Measurements from ENCODE around the gene AFDN.

AFDN gene

DNA sequence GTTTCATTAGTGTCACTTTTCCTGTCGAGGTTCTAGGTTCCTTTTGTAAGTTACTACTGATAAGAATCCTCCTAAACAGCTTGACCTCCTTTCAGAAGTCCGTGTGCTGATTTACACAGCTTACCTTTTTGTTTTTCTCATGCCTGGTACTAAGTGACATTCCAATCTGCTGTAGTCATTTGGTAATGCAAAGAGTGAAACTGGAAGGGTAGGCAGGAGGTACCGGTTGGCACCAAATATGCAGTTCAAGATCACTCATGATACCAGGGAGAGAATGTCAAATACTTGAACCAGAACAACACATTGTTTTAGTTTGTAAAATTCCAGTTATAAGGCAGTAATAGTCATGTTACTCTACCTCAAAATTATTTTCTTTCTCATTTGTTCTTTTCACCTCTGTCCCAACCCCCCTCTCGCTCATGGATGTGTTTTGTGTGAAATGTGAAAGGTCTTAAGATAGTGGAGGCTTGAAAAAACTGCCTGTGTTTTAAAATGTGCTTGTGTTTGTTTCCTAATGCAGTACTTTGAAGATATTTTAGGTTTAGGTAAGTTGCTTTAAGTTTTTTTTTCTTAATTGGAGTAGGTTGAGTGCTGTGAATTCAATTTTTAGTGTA, 23.2 kb downstream of the AFDN start:
- no peak overlapping the region for H3K4me3 ChIP-seq (replicated peaks; ENCODE audit: low read depth, low read length)
- DNase-seq (ENCODE audit: low read depth) = peak; percentile 53
- TF ChIP-seq, protein P1, sequence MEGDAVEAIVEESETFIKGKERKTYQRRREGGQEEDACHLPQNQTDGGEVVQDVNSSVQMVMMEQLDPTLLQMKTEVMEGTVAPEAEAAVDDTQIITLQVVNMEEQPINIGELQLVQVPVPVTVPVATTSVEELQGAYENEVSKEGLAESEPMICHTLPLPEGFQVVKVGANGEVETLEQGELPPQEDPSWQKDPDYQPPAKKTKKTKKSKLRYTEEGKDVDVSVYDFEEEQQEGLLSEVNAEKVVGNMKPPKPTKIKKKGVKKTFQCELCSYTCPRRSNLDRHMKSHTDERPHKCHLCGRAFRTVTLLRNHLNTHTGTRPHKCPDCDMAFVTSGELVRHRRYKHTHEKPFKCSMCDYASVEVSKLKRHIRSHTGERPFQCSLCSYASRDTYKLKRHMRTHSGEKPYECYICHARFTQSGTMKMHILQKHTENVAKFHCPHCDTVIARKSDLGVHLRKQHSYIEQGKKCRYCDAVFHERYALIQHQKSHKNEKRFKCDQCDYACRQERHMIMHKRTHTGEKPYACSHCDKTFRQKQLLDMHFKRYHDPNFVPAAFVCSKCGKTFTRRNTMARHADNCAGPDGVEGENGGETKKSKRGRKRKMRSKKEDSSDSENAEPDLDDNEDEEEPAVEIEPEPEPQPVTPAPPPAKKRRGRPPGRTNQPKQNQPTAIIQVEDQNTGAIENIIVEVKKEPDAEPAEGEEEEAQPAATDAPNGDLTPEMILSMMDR (IDR thresholded peaks at IDR 0.05; ENCODE audit: low read length, missing control alignments) = no peak

- TF ChIP-seq, protein P1 (IDR thresholded peaks at IDR 0.05; ENCODE audit: low read length, missing control alignments) = no peak
- no peak overlapping the region for H3K4me3 ChIP-seq (replicated peaks; ENCODE audit: low read depth, low read length)
- DNase-seq (ENCODE audit: low read depth) = no peak
These were observed 24.1 kb downstream of the AFDN start for GRCh38 chr6:167850782-167851181.

GRCh38 chr6:167851370-167851952, 24.8 kb downstream of the AFDN start:
- no peak for DNase-seq (ENCODE audit: low read depth)
- H3K4me3 ChIP-seq (replicated peaks; ENCODE audit: low read depth, low read length) = no peak overlapping the region
- TF ChIP-seq, protein P1 (IDR thresholded peaks at IDR 0.05; ENCODE audit: low read length, missing control alignments) = no peak

DNA sequence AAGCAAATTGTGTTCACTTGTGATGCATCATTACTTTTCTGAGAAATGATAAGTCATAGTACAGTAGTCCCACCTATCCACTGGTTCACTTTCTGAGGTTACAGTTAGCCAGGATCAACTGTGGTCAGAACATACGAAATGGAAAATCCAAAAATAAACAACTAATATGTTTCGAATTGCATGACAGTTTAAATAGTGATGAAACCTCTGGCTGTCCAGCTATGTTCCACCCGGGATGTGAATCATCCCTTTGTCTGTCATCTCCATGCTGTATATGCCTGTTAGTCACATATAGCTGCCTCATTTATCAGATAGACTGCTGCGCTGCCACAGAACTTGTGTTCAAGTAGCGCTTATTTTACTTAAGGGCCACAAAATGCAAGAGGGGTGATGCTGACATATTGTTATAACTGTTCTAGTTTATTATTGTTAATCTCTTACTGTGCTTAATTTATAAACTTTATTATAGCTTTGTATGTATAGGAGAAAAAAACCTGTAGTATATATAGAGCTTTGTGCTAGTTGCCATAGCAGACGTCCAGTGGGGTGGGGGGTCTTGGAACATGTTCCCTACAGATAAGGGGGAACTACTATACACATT, 29.2 kb downstream of the AFDN start:
- no peak overlapping the region for H3K4me3 ChIP-seq (replicated peaks; ENCODE audit: low read depth, low read length)
- TF ChIP-seq, protein P1 (IDR thresholded peaks at IDR 0.05; ENCODE audit: low read length, missing control alignments) = no peak
- DNase-seq (ENCODE audit: low read depth) = peak; percentile 96

- H3K4me3 ChIP-seq (replicated peaks; ENCODE audit: low read depth, low read length) = no peak overlapping the region
- TF ChIP-seq, protein P1 (IDR thresholded peaks at IDR 0.05; ENCODE audit: low read length, missing control alignments) = no peak
- DNase-seq (ENCODE audit: low read depth) = no peak
These were observed 29.8 kb downstream of the AFDN start for GRCh38 chr6:167856474-167856873.

GRCh38 chr6:167856999-167857660, 30.4 kb downstream of the AFDN start:
- H3K4me3 ChIP-seq (replicated peaks; ENCODE audit: low read depth, low read length) = no peak overlapping the region
- peak; percentile 91 for DNase-seq (ENCODE audit: low read depth)
- TF ChIP-seq, protein P1 (IDR thresholded peaks at IDR 0.05; ENCODE audit: low read length, missing control alignments) = no peak

All from fibroblast of pulmonary artery (primary cell).